HuH-7.5 (cell line): Measurements from ENCODE around the gene KLHL4.
"Not testable (repeated sequence)": the region's sequence is repeated elsewhere in the genome, so short reads cannot be mapped to it uniquely, and the experiment has no call there.

Experiments used
- DNase-seq: peaks from one replicate; pipeline ENCODE4 v3.0.0; 2011; ENCODE audit warnings: low spot score

KLHL4 gene

DNA sequence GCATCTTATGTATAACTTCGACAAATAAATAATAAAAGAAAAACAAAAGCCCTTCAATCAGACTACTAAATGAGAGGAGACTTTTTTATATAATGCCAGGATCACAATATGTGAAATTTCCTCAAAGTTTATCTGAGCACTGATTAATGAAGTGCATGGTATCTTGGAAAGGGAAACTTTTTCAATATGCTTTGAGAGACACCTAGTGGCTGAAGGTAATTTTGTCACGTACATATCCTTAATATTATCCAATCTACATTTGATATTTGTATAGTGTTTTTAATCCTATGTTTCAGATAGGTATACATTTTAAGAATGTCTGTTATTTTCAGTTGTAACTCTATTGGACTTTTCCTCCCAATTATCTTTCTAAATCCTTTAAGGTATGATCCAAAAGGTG, 146.8 kb downstream of the KLHL4 start:
- no peak for DNase-seq

DNA sequence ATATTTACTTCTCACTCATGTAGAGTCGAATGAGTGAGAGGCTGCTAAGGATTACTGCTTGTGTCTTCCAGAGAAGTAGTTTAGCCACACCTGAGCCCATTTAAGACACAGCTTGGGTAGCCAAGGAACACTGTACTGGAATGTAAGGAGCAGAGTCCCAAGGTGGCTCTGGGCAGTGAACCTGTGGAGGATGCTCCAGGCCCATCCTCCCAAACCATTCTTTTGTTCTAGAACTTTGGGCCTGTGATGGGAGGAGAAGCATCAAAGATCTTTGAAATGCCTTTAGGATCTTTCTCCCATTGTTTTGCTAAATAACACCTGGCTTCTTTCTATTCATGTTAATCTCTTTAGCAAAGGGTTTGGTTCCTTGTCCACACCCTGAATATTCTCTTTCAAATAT, 162.2 kb downstream of the KLHL4 start:
- no peak for DNase-seq

DNA sequence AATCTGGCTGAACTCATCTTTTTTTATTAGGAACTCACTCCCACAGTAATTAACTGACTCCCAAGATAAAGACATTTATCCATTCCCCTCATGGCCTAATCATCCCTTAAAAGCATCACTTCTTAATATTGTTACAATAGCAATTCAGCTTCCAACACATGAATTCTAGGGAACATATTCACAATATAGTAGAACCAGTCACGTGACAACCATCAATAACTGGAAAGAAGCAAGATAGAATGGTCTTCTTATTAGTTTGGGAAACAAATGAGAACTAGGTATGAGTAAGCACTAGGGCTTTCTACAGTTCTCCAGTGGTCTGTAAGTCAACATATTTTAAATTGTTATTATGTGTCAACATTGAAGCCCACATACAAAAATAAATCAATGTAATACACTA, 170.1 kb downstream of the KLHL4 start:
- no peak for DNase-seq

DNA sequence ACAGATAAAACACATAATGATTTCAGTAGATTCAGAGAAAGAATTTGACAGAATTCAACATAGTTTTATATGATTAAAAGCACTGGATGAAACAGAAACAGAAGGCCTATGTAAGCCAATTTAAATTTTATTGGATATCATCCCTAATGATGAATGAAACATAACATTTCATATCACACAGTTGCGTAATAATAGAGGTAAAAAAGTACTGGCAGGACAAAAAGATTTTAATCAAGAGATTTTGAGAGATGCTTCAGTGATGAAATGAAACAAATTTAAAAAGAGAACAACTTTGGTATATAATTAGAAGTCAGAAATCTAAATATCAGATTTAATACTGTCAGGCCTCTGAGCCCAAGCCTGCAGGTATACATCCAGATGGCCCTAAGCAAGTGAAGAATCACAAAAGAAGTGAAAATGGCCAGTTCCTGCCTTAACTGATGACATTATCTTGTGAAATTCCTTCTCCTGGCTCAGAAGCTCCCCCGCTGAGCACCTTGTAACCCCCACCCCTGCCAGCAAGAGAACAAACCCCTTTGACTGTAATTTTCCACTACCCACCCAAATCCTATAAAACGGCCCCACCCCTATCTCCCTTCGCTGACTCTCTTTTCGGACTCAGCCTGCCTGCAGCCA, 170.6 kb downstream of the KLHL4 start:
- DNase-seq, result not testable (repeated sequence)

DNA sequence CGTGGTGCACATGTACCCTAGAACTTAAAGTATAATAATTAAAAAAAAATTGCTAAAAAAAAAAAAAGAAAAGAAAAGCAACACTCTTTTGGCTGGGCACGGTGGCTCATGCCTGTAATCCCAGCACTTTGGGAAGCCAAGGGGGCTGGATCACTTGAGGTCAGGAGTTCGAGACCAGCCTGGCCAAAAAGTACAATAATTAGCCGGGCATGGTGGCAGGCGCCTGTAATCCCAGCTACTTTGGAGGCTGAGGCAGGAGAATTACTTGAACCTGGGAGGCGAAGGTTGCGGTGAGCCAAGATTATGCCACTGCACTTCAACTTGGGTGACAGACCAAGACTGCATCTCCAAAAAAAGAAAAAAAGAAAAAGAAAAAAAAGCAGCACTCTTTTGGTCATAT, 171.6 kb downstream of the KLHL4 start:
- DNase-seq, result not testable (repeated sequence)

DNA sequence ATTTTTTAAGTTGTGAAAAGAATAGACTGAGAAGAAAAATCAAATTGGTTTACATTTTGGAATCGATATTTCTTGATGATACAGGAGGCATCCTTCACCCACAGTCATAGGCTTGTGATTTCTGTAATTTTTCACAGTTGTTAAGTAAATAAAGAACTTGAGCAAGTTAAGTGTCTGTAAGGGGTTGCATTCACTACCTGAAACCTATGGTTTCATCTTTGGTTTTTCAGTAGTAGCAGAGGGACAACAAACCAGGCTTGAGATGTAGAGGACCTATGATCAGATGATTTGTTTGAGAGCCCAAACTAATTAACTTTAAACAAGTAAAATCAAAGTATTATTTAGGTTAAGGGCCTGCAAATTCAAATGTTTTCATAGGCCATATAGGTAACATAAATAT, 175.6 kb downstream of the KLHL4 start:
- DNase-seq, result no peak

DNA sequence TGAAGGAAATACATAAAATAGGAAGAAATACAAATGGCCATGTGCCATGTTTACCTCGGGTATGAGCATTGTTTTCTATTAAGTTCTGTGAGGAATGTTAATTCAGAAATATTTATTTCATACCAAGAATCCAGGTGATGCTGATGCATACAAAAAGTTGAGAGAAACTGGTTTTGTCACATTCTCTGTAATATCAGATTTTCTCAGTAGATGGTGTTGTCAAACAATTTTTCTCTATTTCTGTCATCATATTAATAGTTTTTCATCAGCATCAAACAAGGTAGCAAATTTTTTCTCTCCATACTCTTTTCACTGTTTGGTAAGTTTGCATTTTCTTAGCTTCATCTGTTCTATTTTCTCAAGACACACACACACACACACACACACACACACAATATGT, 179.8 kb downstream of the KLHL4 start:
- no peak for DNase-seq

DNA sequence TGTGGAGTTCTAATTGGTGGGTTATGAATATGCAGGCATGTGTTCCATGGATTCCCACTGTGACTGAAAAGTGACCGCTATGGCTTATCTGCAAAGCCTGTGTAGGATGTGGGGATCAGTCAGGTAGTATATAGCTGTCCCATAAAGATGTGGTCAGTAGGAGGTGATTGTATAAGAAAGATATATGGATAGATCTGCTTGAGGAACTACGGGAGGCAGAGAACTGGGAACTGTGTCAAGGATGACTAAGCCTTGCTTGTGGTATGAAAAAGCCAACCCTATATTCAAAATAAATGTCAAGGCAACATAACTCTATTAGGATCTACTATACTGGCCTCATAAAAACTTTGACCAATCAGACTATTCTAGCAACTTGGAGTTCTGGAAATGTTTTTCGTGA, 185.2 kb downstream of the KLHL4 start:
- DNase-seq, result no peak

DNA sequence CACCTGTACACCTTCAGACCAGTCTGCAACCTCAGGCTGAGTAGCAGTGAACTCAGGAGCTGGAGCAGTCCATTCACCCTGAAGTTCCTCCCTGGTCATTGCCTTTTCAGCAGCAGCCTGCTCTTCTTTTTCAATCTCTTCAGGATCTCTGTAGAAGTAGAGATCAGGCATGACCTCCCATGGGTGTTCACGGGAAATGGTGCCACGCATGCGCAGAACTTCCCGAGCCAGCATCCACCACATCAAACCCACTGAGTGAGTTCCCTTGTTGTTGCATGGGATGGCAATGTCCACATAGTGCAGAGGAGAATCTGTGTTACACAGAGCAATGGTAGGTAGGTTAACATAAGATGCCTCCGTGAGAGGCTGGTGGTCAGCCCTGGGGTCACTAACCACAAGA, 185.9 kb downstream of the KLHL4 start:
- not testable (repeated sequence) for DNase-seq

DNA sequence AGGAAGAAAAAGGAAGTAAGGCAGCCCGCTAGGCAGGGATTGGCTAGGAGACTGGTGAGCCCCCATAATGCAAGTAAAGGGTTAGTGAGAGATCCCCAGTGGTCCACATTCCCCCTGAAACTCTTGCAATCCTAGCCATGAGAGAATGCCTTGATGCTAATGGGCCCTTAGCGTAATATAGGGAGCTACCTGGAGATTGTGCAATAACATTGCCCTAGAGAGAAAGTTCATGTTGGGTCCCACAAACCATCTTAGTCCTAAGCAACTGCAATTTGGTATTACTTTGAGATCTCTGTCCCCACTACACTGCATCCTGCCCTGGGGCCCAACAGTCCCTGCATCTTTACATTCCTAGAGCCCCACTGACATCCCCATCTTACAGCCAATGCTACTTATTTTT, 188.5 kb downstream of the KLHL4 start:
- no peak for DNase-seq

DNA sequence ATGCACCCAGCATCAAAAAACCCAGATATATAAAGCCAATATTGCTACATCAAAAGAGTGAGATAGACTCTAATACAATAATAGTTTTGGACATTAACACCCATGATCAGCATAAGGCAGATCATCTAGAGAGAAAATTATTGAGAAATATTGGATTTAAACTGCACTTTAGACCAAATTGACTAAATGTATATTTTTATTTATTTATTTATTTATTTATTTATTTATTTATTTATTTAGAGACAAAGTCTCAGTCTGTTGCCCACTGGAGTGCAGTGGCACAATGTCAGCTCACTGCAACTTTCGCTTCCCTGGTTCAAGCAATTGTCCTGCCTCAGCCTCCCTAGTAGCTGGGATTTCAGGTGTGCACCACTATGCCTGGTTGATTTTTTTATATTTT, 193.0 kb downstream of the KLHL4 start:
- DNase-seq, result no peak
